HG03103 (cell line): ENCODE measurements around the gene UNKL.

Experiments used
- ATAC-seq: cut with Tn5 transposase; IDR thresholded peaks from one replicate; pipeline ENCODE4 v1.9.1; 2021; ENCODE audit warnings: low read depth; ENCODE audit not compliant: unreplicated experiment

UNKL gene

GRCh38 chr16:1407753-1408152 lies 6.8 kb downstream of the UNKL start:
- ATAC-seq = no peak

DNA sequence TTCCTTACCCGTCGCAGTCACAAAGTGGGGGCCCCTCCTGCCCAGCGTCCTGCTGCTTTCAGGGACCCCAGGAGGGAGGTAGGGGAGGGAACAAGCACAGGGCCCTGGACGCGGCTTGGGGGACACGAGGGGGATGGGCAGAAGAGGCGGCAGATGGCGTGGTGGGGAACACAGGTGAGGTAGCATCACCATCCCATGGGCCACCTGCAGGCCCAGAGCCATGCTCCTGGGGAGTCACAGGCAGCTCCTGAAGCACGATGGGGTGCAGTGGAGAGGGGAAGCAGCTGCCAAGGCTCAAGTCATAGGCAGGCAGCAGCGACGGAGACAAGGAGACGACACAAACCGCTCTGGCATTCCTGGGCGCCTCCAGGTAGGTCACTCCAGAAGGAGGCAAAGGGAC lies 10.8 kb downstream of the UNKL start:
- ATAC-seq = no peak

- ATAC-seq = no peak
Observed at GRCh38 chr16:1403036-1403435, 11.5 kb downstream of the UNKL start.

GRCh38 chr16:1401758-1402154 lies 12.7 kb downstream of the UNKL start:
- ATAC-seq = no peak

DNA sequence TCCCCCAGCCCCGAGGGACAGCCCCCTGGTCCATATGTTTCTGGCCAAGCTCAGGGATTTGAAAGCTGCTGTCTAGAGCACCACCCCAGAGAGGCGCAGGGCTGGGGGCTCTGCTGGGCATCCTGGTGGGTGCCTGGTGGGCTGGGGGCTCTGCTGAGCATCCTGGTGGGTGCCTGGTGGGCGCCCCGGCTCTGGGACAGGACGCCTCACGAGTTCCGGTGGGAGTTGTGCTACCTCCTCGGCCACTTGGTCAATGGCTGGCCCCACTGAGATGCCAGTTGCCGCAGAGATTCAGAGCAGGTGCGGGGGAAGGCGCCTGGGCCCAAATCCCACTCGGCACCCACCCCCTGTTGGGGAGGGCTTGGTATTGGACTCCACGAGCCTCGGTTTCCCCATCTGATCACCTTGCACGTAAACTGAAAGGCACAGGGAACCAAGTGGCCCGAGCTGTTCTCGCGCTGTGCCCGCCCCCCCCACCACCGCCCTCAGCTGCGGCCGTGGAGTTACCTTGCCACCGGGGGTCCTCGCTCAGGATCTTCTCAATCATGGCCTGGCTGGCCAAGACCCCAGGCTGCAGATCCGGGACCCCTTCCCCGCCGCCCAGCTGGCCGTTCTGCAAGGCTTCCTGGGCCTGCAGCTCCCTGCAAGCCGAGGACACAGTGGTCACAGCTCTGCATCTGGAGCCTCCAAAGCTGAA lies 13.3 kb downstream of the UNKL start:
- no peak for ATAC-seq

DNA sequence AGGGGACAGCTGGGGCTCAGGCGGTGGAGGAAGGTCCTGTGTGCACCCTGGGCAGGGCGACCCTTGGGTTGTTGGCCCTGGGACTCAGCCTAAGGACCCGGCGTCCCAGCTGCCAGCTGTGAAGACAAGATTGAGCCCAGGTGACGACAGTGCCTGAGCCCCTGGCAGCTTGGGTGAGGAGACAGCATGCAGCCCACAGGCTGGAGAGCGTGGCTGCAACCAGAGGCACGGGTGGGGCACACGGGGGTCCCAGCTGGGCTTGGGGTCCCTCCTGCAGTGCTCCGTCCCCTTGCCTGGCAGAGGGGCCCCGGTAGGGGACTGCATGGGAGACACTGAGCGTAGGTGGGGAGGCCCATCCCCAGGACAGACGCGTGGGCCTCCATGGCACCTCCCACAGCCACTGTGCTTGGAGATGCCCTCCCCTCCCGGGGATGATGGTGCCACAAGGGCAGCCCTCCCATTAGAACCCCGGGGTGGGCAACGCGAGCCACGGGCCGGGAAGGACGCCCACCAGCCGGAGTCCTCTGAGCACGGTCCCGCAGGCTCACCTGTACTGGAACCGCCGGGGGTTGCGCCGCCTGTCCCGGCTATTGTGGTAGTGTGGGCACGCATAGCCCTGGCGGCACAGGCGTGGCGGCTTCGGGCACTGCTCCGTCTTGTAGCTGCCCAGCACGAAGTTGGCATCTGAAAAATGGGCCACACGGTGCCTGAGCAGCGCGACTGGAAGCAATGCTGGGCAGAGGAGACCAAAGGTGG lies 15.5 kb downstream of the UNKL start:
- no peak for ATAC-seq

DNA sequence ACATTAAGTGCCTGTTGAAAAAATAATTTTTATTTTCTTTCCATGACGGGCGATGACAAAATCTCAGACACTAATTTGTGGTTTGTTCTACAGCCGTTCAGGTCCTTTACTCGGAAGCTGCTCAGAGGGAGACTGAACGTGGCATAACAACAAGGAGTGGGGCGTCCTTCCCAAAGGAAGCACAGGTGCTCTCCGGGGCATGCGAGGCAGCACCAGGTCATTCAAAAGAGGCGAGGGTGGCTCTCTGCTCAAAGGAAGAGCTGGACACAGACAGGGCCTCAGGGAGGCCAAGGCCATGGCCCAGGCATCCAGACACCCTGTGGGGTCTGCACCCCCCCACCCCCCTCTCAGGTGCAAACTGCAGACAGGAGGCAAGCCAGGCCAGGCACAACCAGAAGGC lies 16.2 kb downstream of the UNKL start:
- ATAC-seq = no peak

DNA sequence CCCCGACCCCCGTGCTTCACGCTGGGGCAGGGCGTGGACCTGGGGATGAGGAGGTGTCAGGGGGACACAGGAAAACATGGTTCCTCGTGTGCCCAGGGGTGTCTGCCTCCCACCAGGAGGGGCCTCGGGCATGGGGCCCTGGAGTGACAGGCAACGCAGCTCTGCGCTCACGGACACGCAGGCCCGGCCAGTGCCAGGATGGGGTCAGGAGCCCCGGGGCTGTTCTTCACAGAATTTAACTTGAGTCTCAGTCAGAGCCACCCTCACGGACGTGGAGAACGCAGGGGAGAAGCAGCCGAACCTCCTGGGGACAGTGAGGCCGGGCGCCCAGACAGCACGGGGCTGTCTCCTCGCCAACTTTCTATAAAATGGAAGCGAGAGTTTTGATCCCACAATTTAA lies 16.7 kb downstream of the UNKL start:
- ATAC-seq = no peak

DNA sequence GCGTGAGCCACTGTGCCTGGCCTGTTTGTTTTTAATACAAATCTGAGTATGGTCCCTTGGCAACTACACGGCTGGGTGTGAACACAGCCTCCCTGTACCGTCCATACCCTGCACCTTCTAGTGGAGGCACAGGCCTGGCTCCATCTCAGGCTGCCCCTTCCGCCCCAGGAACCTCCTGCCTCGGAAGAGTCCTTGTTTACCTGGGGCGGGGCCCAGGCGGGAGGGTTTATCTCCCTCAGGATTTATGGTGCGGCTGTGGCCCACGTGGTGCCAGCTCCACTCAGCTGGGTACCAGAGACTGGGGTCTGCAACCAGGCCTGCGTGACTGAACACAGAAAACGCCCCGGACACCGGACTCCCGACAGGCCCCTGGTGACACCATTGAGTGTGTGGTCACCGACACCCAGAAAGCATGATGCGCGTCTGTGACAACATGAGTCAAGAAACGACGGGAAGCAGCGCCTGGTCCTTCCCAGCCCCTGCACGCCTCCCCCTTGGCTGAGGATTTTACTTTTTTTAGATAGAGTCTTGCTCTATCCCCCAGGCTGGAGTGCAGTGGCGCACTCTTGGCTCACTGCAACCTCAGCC lies 19.0 kb downstream of the UNKL start:
- no peak for ATAC-seq

- no peak for ATAC-seq
Observed at GRCh38 chr16:1394367-1394951, 20.0 kb downstream of the UNKL start.

DNA sequence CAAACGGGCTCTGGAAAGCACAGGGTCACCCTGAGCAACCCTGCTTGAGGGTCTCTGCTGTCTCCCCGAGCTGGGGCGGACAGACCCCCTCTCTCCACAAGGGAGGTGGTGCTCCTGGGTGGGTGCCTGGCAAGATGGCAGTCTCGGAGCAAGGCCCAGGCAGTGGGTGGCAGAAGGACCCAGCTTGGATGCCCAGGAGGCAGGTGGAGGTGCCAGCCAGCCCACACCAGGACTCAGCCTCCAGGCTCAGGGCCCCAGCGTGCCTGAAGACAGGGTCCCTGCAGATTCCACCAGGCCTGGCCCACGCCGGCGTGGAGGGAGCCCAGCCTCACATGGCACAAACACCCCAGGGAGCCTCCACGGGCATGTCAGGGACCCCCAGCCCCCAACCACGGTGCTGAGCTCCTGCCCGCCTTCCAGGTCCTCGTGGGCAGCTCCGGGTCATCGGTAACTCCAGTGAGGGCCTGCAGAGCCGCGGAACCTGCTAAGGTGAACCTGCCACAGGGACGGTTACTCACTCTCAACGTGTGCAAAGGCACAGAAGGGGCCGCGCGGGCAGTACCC lies 20.8 kb downstream of the UNKL start:
- ATAC-seq = no peak

- ATAC-seq = no peak
Observed at GRCh38 chr16:1392826-1393225, 21.7 kb downstream of the UNKL start.

GRCh38 chr16:1390239-1390779 lies 24.2 kb downstream of the UNKL start:
- ATAC-seq = no peak

DNA sequence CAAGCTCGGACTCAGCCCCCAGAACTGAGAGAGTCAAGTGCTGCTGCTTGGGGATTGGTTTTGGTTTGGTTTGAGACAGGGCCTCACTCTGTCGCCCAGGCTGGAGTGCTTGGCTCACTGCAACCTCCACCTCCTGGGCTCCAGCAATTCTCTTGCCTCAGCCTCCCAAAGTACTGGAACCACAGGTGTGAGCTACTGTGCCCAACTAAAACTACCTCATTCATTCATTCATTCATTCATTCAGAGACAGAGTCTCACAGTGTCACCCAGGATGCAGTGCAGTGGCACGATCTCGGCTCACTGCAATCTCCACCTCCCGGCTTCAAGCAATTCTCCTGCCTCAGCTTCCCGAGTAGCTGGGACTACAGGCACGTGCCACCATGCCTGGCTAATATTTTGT lies 24.7 kb downstream of the UNKL start:
- no peak for ATAC-seq

DNA sequence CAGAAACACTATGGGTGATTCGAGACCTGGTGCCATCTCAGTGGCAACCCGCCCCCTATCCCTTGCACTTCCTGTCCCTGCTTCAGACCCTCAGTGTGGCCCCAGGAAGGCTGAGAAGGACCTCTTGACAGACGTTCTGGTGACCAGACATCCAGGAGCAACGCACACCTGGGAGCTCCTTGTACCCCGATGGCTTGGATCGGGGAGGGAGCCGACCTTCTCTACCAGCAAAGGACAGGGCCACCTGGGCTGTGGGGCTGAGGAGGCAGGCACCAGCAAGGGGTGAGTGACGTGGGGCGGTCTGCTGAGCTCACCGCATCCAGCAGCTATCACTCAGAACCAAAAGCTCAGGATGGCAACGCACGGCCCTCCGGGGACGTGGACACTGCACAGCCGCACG lies 27.2 kb downstream of the UNKL start:
- no peak for ATAC-seq

- ATAC-seq = no peak
Observed at GRCh38 chr16:1385232-1385631, 29.3 kb downstream of the UNKL start.

- no peak for ATAC-seq
Observed at GRCh38 chr16:1383556-1383955, 30.9 kb downstream of the UNKL start.

- ATAC-seq = no peak
Observed at GRCh38 chr16:1381612-1382406, 32.7 kb downstream of the UNKL start.

- ATAC-seq = no peak
Observed at GRCh38 chr16:1380195-1380594, 34.3 kb downstream of the UNKL start.
